BE2C (cell line): Measurements from ENCODE around the gene MINPP1.

ENCODE experiments used
- DNase-seq: peaks from one replicate; pipeline ENCODE4 v3.0.0-alpha.2; 2020
- H3K27me3 ChIP-seq: fragments of 250-450 bp; sonication (Bioruptor Pico); 2 replicates; pipeline ENCODE4 v1.5.1; 2020; ENCODE audit warnings: mild to moderate bottlenecking
- H3K36me3 ChIP-seq: fragments of 250-450 bp; sonication (Bioruptor Pico); 2 replicates; pipeline ENCODE4 v1.5.1; 2020; ENCODE audit warnings: mild to moderate bottlenecking
- H3K4me1 ChIP-seq: fragments of 250-450 bp; sonication (Bioruptor Pico); 2 replicates; pipeline ENCODE4 v1.5.1; 2020
- H3K4me3 ChIP-seq: 2 replicates; pipeline ENCODE4 v1.5.1; 2011; ENCODE audit warnings: low read depth, low read length
- H3K9me3 ChIP-seq: fragments of 250-450 bp; sonication (Bioruptor Pico); 2 replicates; pipeline ENCODE4 v1.5.1; 2020
- TF ChIP-seq, protein P1 (sequence below): IDR thresholded peaks from 2 replicates; pipeline ENCODE4 v1.5.1; 2012; ENCODE audit warnings: mild to moderate bottlenecking, low read depth, low read length

MINPP1 gene

DNA sequence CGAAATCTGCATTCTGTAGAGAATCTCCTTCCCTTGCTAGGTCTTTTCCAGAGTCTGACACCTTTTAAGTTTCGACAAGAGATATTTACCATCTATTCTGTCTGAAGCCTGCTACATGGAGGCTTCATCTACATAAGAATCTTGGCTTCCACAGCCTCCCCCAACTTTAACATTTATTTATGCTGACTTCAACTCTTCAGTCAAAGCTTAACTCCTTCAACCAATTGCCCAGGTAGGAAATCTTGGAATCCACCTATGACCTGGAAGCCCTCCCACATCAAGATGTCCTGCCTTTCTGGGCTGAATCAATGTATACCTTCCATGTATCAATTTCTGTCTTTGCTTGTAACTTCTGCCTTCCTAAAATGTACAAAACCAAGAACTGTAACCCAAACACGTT is 54.7 kb downstream of the MINPP1 start:
- no peaks in the 10 kb centered on the region for H3K4me1 ChIP-seq
- no peaks in the 10 kb centered on the region for H3K27me3 ChIP-seq
- DNase-seq, result no peak
- no peak overlapping the region for H3K4me3 ChIP-seq
- TF ChIP-seq, protein P1, sequence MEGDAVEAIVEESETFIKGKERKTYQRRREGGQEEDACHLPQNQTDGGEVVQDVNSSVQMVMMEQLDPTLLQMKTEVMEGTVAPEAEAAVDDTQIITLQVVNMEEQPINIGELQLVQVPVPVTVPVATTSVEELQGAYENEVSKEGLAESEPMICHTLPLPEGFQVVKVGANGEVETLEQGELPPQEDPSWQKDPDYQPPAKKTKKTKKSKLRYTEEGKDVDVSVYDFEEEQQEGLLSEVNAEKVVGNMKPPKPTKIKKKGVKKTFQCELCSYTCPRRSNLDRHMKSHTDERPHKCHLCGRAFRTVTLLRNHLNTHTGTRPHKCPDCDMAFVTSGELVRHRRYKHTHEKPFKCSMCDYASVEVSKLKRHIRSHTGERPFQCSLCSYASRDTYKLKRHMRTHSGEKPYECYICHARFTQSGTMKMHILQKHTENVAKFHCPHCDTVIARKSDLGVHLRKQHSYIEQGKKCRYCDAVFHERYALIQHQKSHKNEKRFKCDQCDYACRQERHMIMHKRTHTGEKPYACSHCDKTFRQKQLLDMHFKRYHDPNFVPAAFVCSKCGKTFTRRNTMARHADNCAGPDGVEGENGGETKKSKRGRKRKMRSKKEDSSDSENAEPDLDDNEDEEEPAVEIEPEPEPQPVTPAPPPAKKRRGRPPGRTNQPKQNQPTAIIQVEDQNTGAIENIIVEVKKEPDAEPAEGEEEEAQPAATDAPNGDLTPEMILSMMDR, result no peak
- no peaks in the 10 kb centered on the region for H3K36me3 ChIP-seq
- H3K9me3 ChIP-seq, result no peaks in the 10 kb centered on the region

DNA sequence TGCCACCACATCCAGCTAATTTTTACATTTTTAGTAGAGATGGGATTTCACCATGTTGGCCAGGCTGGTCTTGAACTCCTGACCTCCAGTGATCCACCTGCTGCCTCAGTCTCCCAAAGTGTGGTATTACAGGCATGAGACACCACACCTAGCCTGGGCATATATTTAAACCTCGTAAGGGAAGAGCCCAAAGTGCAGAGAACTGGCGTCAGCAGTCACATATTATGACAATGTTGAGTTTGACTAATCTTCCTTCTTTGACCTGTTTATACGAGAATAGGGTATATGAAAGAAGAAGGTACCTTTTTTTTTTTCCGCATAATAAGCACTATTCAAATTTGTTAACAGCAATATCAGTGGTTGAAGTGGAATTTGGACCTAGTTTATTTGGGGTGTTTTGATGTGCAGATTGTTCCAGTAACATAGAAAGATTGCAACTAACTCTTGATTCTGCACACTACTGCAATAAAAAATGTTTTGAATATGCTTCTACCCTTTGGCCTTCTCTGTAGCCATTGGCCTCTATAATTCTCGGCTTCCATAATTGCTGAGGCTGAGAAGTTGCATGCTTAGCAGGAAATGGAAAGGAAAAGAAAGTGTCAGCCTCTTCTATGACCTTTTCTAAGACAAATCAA is 55.9 kb downstream of the MINPP1 start:
- H3K4me1 ChIP-seq, result no peaks in the 10 kb centered on the region
- no peak for DNase-seq
- TF ChIP-seq, protein P1, result no peak
- no peaks in the 10 kb centered on the region for H3K36me3 ChIP-seq
- no peaks in the 10 kb centered on the region for H3K27me3 ChIP-seq
- H3K4me3 ChIP-seq, result no peak overlapping the region
- no peaks in the 10 kb centered on the region for H3K9me3 ChIP-seq

DNA sequence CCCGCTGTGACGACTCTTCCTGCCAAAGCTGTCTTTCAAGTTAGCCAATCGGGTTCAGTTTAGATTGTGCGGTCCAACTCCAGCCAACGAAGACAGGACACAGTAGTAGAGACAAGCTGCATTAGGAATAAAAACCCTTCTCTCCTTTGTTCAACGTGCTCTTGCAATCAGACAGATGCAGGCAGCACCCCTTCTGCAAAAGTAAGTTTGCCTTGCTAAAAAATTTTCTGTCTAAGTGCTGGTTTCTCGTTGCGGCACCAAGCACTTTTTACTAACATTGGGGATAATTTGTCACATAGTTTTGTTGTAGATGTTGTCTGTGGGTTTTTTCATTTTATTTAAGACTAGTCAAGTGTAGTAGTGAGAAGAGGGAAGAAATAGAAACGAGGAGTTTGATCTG is 58.1 kb downstream of the MINPP1 start:
- H3K9me3 ChIP-seq, result no peaks in the 10 kb centered on the region
- no peak for DNase-seq
- no peaks in the 10 kb centered on the region for H3K36me3 ChIP-seq
- H3K4me3 ChIP-seq, result no peak overlapping the region
- TF ChIP-seq, protein P1, result no peak
- H3K27me3 ChIP-seq, result no peaks in the 10 kb centered on the region
- no peaks in the 10 kb centered on the region for H3K4me1 ChIP-seq

DNA sequence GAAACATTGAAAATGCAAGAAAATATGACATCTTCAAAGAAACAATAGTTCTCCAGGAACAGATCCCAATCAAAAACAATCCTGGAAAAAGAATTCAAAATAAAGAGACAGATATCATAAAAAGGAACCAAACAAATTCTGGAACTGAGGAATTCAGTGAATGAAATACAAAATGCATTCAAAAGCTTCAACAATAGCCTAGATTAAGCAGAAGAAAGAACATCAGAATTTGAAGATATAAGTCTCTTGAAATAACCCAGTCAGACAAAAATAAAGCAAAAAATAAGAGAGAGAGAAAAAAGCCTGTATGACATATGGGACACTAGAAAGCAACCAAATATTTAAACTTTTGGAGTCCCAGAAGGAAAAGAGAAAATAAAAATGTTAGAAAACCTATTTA is 60.3 kb downstream of the MINPP1 start:
- Histone ChIP-seq H3K27me3 (no peaks in the 10 kb centered on the region), H3K4me1 (no peaks in the 10 kb centered on the region), H3K4me3 (no peak overlapping the region), H3K36me3 (no peaks in the 10 kb centered on the region), H3K9me3 (no peaks in the 10 kb centered on the region)
- TF ChIP-seq, protein P1, result no peak
- DNase-seq, result no peak

DNA sequence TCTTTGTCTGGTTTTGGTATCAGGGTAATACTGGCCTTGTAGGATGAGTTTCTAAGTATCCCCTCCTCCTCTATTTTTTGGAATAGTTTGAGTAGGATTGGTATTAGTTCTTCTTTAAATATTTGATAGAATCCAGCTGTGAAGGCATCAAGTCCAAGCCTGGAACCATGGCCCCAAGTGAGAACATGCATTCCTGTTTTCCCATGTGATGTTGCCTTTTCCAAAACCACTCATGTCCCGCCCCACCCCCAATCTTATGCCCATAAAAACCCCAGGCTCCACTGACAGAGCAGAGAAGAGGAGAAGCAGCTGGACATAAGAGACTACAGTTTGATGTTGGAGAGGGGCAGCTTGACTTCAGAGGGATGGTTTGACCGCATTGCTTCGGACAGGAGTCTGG is 71.2 kb downstream of the MINPP1 start:
- Histone ChIP-seq H3K36me3 (no peaks in the 10 kb centered on the region), H3K4me3 (no peak overlapping the region), H3K27me3 (no peaks in the 10 kb centered on the region), H3K4me1 (no peaks in the 10 kb centered on the region), H3K9me3 (no peaks in the 10 kb centered on the region; the same call in 1 of the 2 replicates)
- DNase-seq, result no peak
- TF ChIP-seq, protein P1, result no peak

DNA sequence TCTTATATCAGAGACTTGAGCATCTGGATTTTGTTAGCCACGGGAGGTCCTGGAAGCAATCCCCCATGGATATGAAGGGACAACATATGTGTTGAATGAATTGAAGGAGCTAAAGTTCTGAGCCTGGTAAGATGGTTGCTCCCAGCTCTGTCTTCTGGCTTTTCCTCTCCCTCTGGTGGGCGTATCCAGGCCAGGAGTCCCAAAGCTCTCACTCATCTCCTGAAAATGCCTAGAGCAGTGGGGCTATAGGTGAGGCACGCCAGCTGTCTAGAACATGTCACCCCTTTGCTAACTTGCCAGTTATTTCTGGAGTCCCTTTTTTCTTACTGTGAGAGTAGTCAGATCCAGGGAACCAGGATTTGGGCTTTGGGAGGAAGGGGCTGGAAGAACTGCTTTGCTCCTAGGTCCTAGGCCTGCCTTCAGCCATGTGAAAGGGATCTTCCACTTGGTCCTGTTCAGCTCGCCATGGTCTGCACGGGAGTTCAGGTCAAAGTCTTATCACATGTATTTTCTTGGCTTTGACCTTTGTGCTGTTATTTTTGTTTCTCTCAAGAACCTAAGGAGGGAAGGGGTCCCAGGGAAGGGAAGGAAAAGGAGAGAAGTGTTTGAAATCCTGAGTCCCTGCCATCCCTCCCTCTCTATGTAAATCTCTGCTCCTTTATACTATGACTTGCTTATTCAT is 73.6 kb downstream of the MINPP1 start:
- no peaks in the 10 kb centered on the region for H3K4me1 ChIP-seq
- H3K9me3 ChIP-seq, result no peaks in the 10 kb centered on the region
- TF ChIP-seq, protein P1, result no peak
- H3K27me3 ChIP-seq, result no peaks in the 10 kb centered on the region
- H3K4me3 ChIP-seq, result no peak overlapping the region
- no peak for DNase-seq
- H3K36me3 ChIP-seq, result no peaks in the 10 kb centered on the region
